ENCODE results near the gene SLC19A1.

Gene SLC19A1

DNA sequence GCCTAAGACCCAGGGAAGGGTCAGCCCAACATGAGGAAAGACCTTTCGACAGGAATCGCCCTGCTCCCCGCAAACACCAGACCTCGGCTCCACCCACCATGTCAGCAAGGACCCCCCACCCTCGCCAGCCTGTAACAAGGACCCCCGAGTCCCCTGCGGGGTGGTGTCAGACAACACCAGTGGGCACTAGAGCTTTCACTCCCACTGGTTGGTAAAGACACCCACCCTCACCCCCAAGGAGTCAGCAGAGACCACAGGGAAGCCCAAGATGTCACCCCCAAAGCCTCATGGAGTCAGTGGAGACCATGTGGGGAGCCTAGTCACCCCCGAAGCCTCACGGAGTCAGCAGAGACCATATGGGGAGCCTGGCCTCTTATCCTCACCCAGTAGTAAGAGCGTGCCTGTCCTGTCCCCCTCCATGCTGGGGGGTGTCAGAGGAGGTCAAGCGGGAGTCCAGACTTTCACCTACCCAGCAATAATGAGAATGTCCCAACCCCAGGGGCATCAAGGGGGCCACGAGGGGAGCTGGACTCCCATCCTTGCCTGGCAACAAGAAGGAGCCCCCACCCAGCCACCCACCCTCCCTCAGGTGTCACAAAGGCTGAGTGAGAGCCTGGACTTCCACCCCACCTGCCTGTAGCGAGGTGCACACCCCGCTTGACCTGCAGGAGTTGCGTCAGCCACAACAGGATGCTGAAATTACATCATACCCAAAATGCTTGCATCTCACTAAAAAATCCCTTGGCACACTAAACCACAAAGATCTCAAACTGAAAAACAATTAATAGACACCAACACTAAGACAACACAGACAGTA, 24.8 kb downstream of the SLC19A1 start:
- DNase-seq (ENCODE audit: low read depth in 2 of 2, low spot score in 1 of 2), result no peak

GRCh38 chr21:45516671-45517151, 25.5 kb downstream of the SLC19A1 start:
- no peak for DNase-seq (ENCODE audit: low read depth in 2 of 2, low spot score in 1 of 2)

- DNase-seq (ENCODE audit: low read depth in 2 of 2, low spot score in 1 of 2), result no peak
These were observed 26.1 kb downstream of the SLC19A1 start for GRCh38 chr21:45516071-45516670.

GRCh38 chr21:45515241-45516061, 26.8 kb downstream of the SLC19A1 start:
- no peak for DNase-seq (ENCODE audit: low read depth in 2 of 2, low spot score in 1 of 2)

GRCh38 chr21:45514311-45515021, 27.8 kb downstream of the SLC19A1 start:
- DNase-seq (ENCODE audit: low read depth in 2 of 2, low spot score in 1 of 2), result no peak

DNA sequence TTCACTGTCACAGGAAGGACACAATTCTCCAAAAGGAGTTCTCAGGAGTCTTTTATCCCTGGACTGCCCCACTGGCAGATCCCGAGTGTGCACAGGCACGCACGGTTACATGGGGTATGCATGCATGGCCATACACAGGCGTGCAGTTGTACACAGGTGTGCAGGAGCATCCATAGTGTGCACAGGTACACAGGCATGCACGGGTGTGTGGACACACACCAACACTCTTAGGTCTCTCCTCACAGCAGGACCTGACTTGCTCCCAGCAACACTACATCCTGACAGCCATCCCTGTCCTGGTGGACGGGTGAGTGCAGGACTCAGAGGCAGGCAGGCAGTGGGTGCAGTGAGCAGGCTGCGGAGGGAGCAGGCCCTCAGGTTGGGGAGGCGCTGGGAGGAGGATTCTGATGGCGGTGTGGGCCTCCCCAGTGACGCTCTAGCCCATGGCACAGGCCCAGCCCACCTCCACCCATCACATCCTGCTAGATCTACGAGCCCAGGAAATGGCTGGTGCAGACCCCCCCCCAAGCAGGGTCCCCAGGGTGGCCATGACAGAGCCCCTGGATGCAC, 28.4 kb downstream of the SLC19A1 start:
- no peak for DNase-seq (ENCODE audit: low read depth in 2 of 2, low spot score in 1 of 2)

- no peak for DNase-seq (ENCODE audit: low read depth in 2 of 2, low spot score in 1 of 2)
These were observed 29.1 kb downstream of the SLC19A1 start for GRCh38 chr21:45513003-45513717.

DNA sequence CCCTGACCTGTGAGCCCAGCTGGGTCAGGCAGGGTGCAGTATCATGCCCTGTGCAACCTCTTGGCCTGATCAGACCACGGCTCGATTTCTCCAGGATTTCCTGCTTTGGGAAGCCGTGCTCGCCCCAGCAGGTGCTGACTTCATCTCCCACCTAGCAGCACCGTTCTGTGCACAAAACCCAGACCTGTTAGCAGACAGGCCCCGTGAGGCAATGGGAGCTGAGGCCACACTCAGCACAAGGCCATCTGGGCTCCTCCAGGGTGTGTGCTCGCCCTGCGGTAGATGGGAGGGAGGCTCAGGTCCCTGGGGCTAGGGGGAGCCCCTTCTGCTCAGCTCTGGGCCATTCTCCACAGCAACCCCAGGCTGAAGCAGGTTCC, 29.6 kb downstream of the SLC19A1 start:
- DNase-seq (ENCODE audit: low read depth in 2 of 2, low spot score in 1 of 2), result no peak

- DNase-seq (ENCODE audit: low read depth in 2 of 2, low spot score in 1 of 2), result no peak
These were observed 30.4 kb downstream of the SLC19A1 start for GRCh38 chr21:45511661-45512431.

GRCh38 chr21:45511007-45511406, 31.2 kb downstream of the SLC19A1 start:
- DNase-seq (ENCODE audit: low read depth in 2 of 2, low spot score in 1 of 2), result no peak

DNA sequence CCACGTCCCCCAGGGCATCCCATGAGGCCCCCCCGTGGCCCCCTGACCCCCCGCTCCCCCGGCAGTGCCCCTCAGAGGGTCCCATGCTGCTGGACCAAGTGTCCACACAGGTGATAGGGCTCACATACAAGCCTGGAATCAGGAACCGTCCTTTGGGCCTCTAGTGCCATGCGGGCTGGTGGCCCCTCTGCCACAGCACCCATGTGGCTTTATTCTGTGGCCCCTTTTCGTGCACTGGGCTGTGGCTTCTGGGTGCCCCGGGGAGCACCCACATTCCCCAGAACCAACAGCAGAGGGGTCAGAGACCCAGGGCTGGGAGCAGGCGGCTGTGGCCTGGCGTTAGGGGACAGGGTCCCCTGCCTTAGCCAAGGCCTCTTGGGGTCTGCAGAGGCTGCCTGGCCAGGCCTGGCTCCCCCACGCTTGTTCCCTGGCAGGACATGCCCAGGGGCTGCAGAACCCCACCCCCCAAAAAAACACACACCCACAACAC, 31.7 kb downstream of the SLC19A1 start:
- no peak for DNase-seq (ENCODE audit: low read depth in 2 of 2, low spot score in 1 of 2)

GRCh38 chr21:45509566-45510465, 32.4 kb downstream of the SLC19A1 start:
- no peak for DNase-seq (ENCODE audit: low read depth in 2 of 2, low spot score in 1 of 2)

GRCh38 chr21:45508607-45509565, 33.4 kb downstream of the SLC19A1 start:
- DNase-seq (ENCODE audit: low read depth in 2 of 2, low spot score in 1 of 2), result no peak

DNA sequence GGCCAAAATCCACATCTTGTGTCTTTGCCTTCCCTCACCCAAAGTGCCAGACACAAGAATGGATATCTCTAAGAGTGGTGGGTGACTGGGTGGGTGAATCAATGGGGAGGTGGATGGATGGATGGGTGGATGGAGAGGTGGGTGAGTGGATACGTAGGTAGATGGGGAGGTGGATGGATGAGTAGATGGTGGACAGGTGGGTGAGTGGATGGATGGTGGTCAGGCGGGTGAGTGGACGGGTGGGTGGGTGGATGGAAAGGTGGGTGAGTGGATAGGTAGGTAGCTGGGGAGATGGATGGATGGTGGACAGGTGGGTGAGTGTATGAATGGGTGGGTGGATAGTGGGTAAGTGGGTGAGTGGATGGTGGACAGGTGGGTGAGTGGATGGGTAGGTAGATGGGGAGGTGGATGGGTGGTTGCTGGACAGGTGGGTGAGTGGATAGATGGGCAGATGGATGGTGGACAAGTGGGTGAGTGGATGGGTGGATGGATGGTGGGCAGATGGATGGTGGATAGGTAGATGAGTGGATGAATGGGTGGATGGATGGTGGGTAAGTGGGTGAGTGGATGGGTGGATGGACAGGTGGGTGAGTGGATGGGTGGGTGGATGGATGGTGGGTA, 34.2 kb downstream of the SLC19A1 start:
- no peak for DNase-seq (ENCODE audit: low read depth in 2 of 2, low spot score in 1 of 2)

DNA sequence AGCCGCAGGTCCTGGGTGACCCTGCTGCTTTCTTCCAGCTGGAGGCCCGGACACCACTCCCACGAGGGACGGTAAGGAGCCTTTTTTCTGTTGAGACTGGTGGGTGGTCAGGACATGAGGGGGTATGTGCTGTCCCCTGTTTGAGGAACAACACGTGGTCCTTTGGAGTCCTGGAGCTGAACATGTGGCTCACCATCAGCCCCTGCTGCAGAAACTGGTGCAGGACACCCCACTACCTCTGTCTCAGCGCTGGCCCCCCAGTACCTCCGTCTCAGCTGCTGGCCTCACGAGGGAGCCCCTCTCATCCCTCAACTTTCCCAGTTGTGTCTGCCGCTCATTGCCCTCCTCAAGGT, 34.7 kb downstream of the SLC19A1 start:
- no peak for DNase-seq (ENCODE audit: low read depth in 2 of 2, low spot score in 1 of 2)

DNA sequence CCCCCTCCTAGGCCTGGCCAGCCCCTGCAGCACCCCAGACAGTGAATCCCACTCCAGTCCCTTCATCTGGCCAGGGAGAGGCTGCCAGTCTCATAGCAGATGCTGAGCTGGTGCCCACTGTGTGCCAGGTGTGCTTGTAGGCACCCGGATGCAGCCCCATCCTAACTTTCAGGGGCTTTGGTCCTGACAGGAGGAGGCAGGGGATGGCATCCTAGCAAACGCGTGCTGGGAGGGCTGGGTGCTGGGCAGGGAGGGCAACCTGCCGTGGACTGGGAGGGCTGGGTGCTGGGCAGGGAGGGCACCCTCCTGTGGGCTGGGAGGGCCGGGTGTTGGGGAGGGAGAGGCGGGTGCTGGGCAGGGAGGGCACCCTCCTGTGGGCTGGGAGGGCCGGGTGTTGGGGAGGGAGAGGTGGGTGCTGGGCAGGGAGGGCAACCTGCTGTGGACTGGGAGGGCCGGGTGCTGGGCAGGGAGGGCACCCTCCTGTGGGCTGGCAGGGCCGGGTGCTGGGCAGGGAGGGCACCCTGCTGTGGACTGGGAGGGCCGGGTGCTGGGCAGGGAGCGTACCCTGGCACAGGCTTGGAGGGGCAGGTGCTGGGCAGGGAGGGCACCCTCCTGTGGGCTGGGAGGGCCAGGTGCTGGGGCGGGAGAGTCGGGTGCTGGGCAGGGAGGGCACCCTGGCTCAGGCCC, 35.3 kb downstream of the SLC19A1 start:
- DNase-seq (ENCODE audit: low read depth in 2 of 2, low spot score in 1 of 2), result no peak

All from stimulated activated CD8-positive, alpha-beta memory T cell treated with anti-CD3 and anti-CD28 coated beads, Interleukin-4, amount 100 ng/mL, for 1 hour (primary cell).